ENCODE measurements around the gene TASOR.
"Not testable (repeated sequence)": the region's sequence is repeated elsewhere in the genome, so short reads cannot be mapped to it uniquely, and the experiment has no call there.

The TASOR gene, protein sequence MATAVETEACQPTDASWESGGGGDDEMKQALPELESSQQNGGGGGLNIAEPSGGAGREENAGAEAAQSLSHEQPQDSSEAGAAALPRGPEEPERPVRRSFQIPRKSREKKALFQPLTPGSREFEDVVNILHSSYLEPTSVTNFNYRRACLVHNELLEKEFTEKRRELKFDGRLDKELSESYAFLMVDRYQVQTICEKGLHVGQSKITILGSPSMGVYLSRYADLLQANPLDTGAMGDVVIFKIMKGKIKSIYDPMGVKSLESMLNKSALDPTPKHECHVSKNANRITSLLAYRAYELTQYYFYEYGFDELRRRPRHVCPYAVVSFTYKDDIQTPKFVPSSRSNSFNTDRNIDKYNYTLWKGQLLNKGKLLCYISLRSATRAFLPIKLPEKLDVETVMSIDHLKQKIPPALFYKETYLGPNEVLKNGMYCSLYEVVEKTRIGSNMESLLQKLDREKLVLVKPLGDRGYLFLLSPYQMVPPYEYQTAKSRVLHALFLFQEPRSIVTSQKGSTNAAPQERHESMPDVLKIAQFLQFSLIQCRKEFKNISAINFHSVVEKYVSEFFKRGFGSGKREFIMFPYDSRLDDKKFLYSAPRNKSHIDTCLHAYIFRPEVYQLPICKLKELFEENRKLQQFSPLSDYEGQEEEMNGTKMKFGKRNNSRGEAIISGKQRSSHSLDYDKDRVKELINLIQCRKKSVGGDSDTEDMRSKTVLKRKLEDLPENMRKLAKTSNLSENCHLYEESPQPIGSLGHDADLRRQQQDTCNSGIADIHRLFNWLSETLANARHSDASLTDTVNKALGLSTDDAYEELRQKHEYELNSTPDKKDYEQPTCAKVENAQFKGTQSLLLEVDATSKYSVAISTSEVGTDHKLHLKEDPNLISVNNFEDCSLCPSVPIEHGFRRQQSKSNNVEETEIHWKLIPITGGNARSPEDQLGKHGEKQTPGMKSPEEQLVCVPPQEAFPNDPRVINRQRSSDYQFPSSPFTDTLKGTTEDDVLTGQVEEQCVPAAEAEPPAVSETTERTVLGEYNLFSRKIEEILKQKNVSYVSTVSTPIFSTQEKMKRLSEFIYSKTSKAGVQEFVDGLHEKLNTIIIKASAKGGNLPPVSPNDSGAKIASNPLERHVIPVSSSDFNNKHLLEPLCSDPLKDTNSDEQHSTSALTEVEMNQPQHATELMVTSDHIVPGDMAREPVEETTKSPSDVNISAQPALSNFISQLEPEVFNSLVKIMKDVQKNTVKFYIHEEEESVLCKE (N-terminal part only)

DNA sequence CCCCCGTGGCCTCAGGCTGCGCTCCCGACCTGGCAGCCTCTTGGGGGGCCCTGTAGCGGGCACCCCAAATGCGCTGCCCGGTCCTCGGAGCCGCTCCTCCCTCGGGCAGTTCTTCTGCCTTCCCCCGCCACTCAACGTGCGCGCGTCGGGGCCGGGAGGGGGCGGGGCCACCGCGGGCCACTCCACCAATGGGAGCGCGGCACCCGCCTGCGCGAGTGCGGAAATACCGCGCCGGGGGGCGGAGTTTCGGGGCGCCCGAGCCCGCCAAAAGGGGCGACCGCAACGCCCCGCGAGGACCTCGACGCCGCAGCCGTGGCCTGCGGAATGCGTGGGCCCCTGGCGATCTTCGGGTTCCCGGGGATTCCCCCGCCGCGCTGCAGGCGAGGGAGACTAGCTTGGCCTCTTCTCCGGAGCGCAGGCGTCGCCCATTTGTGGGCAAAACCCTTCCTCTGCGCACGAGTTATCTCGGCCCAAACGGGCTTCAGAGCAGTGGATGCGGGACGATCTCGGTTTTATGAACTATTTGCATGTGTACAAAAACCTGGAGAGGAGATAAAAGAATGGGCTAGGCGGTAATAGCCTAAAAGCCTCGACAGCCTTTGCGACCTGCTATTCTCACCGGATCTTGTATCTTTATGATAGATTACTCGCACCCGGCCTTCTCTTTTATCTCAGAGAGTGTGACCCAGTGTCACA is at the start of gene TASOR:
Gene TASOR, minus strand, starts transcription at position 144 of the 696 bp plus-strand sequence. CDS start 259 bp downstream, outside the sequence.
- DNase-seq: peak; percentile 84

DNA sequence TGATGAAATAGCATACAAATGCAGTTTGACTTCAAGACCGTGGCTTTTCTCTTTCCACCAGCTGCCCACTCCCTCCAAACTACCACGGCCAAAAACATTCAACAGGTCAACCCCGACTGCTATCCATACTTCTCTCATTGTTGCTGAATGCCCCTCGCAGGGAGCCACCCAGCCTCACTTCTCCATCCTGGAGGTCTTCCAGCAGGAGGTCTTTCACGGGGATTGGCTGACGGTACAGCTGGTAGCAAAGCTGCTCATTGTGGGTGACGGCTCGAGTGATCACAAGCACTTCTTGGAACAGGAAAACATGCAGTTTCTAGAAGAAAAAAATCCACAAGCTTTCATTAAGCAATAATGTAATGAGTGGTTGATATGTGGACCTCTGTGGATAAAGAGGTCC is 49.0 kb upstream of the TASOR start:
- DNase-seq: no peak

DNA sequence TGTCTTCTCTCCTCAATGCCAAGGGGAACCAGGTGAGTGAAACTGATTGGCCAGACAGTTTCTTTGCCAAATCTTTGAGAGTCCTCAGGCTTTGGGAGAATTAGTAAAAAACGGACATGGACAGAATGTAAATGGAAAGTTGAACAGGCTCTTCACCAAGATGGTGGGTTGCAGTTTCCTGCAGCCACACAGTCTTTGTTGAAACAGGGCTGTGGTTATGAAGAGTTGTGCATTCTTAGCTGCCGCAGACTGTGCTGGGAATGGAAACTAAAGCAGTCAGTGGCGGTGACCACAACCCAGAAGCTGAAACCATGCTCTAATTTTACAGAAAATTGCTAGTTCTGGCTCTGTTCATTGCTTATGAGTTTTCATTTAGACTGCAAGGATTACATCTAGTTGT is 42.1 kb upstream of the TASOR start:
- no peak for DNase-seq

DNA sequence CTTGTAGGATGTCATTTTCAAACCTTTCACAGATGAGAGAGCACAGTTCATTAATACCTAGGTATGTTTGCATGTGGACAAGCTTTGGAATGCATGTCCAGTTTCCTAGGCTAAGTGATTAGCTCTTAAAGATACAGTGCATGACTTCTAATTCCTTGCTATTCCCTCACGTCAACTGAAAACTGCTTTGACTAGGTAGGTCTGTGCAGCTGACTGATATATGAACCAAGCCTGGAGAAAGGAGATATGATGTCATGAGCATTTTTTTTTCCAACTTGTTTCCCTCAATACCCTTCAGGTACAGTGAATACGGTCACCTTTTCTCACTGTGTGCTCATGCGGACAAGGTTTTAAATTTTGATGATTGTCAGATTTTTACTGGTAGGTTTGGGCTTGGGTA is 41.6 kb upstream of the TASOR start:
- no peak for DNase-seq

DNA sequence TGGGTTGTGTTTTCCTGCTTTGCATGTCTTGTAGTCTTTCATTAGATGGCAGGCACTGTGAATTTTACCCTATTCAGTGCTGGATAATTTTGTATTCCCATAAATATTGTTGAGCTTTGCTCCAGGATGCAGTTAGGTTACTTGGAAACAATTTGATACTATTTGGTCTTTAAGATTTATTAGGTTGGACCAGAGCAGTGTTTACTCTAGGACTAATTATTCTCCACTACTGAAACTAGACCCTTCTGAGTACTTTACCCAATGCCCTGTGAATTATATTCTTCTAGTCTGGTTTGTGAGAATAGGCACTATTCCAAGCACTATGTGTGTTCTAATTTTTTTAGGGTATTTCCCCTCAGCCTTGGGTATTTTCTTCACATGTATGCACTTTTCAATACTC is 37.8 kb upstream of the TASOR start:
- DNase-seq: no peak

DNA sequence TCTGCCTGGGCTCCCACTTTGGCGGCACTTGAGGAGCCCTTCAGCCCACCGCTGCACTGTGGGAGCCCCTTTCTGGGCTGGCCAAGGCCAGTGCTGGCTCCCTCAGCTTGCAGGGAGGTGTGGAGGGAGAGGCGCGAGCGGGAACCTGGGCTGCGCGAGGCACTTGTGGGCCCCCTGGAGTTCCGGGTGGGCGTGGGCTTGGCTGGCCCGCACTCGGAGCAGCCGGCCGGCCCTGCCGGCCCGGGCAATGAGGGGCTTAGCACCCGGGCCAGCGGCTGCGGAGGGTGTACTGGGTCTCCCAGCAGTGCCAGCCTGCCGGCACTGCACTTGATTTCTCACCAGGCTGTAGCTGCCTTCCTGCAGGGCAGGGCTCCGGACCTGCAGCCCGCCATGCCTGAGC is 35.7 kb upstream of the TASOR start:
- DNase-seq: not testable (repeated sequence)

DNA sequence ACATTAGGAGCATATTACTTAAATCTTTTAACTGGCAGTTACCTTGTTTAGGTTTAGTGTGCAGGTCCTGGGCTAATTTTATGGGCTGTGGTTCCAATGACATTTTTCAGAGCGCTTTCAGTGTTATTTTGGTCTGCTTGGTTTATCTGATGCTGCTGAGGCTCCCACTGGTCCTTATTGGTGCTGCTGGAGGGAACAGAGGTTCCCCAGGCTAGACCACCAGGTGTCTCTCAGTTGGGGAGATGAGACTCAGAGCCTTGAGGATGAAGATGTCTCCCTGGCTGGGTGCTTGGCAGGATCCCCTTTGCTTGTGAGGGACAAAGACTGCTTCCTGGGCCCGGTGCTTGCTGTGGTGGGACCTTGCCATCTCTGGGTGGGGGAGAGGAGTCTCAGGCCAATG is 28.3 kb upstream of the TASOR start:
- DNase-seq: no peak

DNA sequence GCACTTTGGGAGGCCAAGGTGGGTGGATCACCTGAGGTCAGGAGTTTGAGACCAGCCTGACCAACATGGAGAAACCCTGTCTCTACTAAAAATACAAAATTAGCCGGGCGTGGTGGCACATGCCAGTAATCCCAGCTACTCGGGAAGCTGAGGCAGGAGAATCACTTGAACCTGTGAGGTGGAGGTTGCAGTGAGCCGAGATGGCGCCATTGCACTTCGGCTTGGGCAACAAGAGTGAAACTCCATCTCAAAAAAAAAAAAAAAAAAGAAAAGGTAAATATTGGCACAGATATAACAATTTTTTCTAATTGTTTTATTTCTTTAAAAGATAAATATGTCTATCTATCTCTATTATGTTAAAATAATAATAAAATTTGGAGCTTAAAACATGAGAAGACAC is 24.3 kb upstream of the TASOR start:
- not testable (repeated sequence) for DNase-seq

DNA sequence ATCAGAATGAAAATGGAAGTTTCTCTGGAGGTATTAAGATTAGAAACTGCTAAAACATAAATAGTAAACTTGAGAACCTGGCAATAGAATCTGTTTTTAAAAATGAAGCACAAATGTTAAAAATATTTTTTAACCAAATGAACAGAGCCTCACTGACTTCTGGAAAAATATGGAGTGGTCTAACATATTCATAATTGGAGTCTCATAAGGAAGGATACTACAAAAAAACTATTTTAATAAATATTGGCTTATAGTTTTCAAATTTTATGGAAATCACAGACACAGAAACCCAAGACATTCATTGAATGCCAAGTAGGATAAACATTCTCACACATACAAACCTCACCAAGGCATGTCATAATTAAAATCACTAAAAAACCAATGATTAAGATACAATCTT is 23.6 kb upstream of the TASOR start:
- no peak for DNase-seq

DNA sequence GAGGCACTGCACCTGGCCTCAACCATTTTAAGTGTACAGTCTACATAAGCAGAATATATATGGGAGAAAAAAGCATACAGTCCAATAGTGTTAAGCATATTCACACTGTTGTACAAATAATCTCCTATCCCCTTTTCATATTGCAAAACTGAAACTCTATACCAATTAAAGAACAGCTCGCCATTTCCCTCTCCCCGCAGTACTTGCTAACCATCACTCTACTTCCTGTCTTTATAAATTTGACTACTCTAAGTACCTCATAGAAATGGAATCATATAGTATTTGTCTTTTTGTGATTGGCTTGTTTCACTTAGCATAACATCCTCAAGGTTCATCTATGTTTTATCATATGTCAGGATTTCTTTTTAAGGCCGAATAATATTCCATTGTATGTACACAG is 21.6 kb upstream of the TASOR start:
- DNase-seq: no peak

DNA sequence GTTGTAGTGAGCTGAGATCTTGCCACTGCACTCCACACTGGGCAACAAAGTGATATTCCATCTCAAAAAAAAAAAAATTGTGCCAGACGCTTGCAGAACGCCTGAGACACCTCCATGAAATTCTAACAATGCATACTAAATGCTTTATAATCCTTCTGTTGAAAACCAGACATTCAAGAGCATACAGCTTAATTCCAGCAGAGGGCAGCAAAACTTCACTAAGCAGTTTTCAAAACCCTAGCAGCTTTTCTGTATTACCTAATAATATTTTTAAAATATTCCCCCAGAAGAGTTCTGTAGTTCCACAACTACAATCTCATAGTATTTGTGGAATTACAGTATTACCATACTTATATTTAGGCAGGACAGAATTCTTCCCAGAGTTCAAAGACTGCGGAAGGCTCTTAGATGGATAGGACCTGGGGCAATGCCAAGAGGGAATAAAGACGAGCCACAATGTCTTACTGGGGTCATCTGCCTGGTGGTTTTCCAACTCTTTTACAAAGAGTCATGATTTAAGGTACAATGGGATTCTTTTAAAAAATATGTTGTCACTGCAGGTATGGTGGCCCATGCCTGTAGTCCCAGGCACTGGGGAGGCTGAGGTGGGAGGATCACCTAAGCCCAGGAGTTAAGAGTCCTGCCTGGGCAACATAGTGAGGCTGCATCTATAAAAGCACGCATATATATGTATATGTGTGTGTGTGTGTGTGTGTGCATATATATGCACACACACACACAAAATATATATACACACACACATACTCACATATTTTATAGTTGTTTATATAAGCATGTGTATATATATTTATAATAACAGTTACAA is 19.6 kb upstream of the TASOR start:
- peak; percentile 64 for DNase-seq

DNA sequence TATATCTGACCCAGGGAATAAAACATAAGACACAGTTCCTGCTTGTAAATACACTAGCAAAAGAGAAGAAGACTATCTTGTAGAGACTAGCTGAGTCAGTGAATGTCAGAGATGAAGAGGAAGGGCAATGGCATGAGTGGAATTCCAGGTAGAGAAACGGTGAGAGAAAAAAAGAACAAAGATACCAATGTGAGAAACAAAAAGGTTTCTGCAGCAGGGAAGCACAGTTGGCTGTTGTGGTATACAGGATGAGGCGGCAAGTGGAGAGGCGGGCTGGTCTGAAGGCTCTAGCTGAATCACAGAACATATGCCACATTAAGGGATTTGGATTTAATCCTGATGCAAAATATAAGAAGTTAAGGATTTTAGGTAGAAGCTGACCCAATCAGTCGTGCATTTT is 17.1 kb upstream of the TASOR start:
- no peak for DNase-seq

DNA sequence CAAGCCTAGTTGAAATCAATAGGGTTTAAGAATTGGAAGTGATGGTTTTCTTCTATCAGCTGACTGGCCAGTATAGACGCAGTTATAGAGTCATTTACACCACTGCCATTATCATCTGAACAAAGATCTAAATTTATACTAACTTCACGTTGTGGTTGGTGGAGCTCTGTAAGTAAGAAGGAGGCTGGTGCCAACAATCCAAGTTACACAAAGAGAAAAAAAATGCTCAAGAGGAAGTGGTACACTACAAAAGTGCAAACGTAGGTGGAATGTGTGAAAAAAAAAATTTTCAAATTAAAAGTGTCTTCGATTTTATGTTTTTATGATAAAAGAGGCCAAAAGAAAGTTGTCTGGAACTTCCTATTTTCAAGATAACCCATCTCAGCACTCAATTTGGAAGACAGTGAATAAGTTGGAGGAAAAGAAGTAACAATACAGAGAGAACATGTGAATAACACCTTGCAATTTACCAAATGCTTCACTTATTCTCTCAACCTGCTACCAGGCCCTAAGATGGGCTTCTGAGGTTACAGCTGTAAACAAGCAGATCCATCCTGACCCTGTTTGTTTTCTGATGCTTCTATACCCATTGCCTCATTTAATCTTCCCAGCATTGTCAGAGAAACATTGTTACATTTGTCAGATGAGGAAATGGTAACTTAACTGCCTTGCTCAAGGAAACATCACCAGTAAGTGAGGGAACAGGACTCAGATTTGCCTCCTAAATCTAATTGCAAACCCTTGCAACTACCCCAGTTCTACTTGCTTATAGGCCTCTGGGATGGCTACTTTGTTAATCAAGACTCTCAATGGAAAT is 12.0 kb upstream of the TASOR start:
- no peak for DNase-seq

DNA sequence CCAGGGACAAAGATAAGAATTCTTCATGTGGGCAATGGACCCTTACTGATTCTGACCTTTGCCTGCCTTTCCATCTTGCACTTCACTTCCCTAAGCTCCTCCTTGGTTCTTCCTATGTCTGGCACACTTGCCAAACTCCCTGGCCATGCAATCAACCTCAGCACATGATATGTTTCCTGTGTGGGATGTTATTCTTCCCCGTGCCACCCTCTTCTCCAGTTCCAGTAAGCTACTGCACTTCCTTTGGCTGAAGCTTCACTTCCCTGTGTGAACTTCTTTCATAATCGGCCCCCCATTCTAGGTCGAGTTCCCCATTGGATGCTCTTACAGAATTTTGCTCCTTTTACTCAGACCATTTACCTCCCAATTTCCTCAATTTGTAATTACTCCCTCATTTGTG is 10.7 kb upstream of the TASOR start:
- no peak for DNase-seq

DNA sequence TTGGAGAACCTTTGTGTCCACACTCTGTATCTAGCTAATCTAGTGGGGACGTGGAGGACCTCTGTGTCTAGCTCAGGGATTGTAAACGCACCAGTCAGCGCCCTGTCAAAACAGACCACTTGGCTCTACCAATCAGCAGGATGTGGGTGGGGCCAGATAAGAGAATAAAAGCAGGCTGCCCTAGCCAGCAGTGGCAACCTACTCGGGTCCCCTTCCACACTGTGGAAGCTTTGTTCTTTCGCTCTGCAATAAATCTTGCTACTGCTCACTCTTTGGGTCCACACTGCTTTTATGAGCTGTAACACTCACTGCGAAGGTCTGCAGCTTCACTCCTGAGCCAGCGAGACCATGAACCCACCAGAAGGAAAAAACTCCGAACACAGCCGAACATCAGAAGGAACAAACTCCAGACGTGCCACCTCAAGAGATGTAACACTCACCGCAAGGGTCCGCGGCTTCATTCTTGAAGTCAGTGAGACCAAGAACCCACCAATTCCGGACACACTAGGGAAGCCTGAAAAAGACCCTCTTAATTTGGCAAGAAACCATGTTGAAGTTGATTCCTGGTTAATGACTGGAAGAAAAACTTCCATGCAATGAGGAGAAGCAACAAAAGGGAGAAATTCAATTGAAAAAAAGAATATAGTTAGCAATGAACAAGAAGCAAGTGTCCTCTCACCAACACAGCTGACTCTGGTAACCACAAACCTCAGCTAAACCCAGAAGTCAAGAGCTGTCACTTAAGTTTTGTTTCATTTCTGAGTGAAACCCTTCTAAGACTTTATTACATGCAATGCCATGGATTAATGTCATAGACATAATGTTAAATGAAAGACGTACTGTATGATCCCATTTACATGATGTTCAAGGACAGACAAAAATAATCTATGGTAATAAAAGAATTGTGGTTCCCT is 9.7 kb upstream of the TASOR start:
- not testable (repeated sequence) for DNase-seq

DNA sequence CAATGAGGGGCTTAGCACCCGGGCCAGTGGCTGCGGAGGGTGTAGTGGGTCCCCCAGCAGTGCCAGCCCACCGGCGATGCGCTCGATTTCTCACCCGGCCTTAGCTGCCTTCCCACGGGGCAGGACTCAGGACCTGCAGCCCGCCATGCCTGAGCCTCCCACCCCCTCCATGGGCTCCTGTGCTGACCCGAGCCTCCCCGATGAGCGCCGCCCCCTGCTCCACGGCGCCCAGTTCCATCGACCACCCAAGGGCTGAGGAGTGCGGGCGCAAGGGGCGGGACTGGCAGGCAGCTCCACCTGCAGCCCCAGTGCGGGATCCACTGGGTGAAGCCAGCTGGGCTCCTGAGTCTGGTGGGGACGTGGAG is 8.9 kb upstream of the TASOR start:
- not testable (repeated sequence) for DNase-seq

DNA sequence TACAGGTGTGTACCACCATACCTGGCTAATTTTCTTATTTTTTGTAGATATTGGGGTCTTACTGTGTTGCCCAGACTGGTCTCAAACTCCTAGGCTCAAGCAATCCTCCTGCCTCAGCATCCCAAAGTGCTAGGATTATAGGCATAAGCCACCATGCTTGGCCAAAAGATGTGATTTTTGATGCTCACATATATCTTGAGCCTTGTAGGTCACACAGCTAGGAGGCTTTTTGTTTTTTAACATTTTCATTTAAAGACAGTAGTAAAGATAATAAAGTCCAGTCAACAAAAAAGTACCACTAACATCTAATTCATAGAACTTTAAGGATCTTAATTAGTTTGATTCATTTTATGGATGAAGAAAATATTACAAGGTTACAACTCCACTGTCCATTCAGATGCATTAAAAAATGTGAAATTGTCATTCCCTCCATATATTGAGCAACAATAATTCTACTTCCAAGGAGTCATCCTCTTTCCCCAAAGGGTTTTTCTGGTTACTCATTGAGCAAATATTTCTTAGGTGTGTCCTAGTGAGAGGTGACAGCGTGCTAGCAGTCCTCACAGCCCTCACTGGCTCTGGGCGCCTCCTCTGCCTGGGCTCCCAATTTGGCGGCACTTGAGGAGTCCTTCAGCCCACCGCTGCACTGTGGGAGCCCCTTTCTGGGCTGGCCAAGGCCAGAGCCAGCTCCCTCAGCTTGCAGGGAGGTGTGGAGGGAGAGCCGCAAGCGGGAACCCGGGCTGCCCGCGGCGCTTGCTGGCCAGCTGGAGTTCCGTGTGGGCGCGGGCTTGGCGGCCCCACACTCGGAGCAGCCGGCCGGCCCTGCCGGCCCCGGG is 8.3 kb upstream of the TASOR start:
- DNase-seq: peak; percentile 12

DNA sequence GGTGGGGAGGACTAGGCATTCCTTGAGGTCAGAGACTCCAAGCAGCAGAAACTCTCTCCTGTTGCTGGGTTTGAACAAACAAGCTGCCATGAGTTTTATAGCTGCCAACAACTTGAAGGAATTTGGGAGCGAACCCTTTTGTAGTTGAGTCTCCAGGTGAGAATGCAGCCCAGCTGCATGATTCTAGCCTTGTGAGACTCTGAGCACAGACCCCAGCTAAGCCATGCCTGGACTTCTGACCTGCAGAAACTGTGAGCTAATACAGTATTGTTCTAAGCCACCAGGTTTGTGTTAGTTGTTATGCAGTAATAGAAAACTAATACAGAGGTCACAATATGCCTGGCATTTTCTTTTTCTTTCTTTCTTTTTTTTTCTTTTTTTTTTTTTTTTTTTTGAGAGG is 6.2 kb upstream of the TASOR start:
- no peak for DNase-seq

DNA sequence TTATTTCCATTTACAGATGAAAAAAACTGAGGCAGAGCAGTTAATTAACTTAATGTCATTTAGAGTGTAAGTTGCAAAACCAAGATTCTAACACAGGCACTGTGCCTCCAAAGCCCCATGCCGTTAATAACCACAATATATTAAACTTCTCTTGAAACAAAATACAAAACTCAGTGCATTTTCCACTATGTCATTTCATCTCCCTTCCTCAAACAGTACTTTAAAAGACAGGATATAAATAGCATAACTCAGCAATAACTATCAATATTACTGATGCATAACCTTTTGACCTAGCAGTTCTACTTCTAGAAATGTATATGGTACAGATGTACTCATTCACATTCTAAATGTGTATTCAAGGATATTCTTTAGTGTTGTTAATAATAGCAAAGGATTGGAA is 5.1 kb upstream of the TASOR start:
- DNase-seq: no peak
